Retinal pigment epithelial cell (primary cell): ENCODE measurements around the gene IGLL1.

Source experiments
- DNase-seq: peaks from one replicate; pipeline ENCODE4 v3.0.0-alpha.2; 2010; ENCODE audit warnings: low read depth
- H3K4me3 ChIP-seq: 2 replicates; pipeline ENCODE4 v1.5.1; 2011; ENCODE audit warnings: mild to moderate bottlenecking, low read length, control low read depth, moderate library complexity
- CTCF ChIP-seq: conservative IDR thresholded peaks from 2 replicates; pipeline ENCODE4 v1.5.1; 2011; ENCODE audit warnings: low read depth, low read length, control low read depth, inconsistent platforms

IGLL1 gene

GRCh38 chr22:23531283-23531956 lies 48.7 kb downstream of the IGLL1 start:
- no peak for TF ChIP-seq CTCF
- DNase-seq: no peak
- H3K4me3 ChIP-seq: no peak overlapping the region

GRCh38 chr22:23530766-23531282 lies 49.3 kb downstream of the IGLL1 start:
- H3K4me3 ChIP-seq: no peak overlapping the region
- TF ChIP-seq CTCF: no peak
- no peak for DNase-seq

GRCh38 chr22:23530106-23530505 lies 50.0 kb downstream of the IGLL1 start:
- TF ChIP-seq CTCF: no peak
- DNase-seq: no peak
- H3K4me3 ChIP-seq: no peak overlapping the region

- H3K4me3 ChIP-seq: no peak overlapping the region
- no peak for DNase-seq
- TF ChIP-seq CTCF: no peak
Observed at GRCh38 chr22:23529166-23530103, 50.7 kb downstream of the IGLL1 start.

- no peak for DNase-seq
- no peak overlapping the region for H3K4me3 ChIP-seq
- TF ChIP-seq CTCF: no peak
Observed at GRCh38 chr22:23527971-23528740, 51.9 kb downstream of the IGLL1 start.

- no peak for TF ChIP-seq CTCF
- DNase-seq: no peak
- H3K4me3 ChIP-seq: no peak overlapping the region
Observed at GRCh38 chr22:23526596-23527316, 53.3 kb downstream of the IGLL1 start.
